ENCODE results near the gene EPB41L2.

Gene EPB41L2

GRCh38 chr6:131061041-131061750, 1.8 kb downstream of the EPB41L2 start:
- no peak for DNase-seq

- DNase-seq: no peak
Observed at GRCh38 chr6:131060311-131060710, 2.7 kb downstream of the EPB41L2 start.

- DNase-seq: no peak
Observed at GRCh38 chr6:131059486-131059885, 3.6 kb downstream of the EPB41L2 start.

- no peak for DNase-seq
Observed at GRCh38 chr6:131058236-131058635, 4.8 kb downstream of the EPB41L2 start.

GRCh38 chr6:131054392-131055250, 8.4 kb downstream of the EPB41L2 start:
- no peak for DNase-seq

- no peak for DNase-seq
Observed at GRCh38 chr6:131053546-131054240, 9.4 kb downstream of the EPB41L2 start.

GRCh38 chr6:131052181-131052580, 10.9 kb downstream of the EPB41L2 start:
- no peak for DNase-seq

GRCh38 chr6:131051341-131051740, 11.7 kb downstream of the EPB41L2 start:
- no peak for DNase-seq

GRCh38 chr6:131049608-131050007, 13.4 kb downstream of the EPB41L2 start:
- DNase-seq: no peak

GRCh38 chr6:131048933-131049515, 14.0 kb downstream of the EPB41L2 start:
- DNase-seq: no peak

GRCh38 chr6:131048459-131048858, 14.6 kb downstream of the EPB41L2 start:
- no peak for DNase-seq

GRCh38 chr6:131045139-131045538, 17.9 kb downstream of the EPB41L2 start:
- no peak for DNase-seq

- DNase-seq: no peak
Observed at GRCh38 chr6:131043902-131044447, 19.1 kb downstream of the EPB41L2 start.

- no peak for DNase-seq
Observed at GRCh38 chr6:131042664-131043063, 20.4 kb downstream of the EPB41L2 start.

GRCh38 chr6:131041814-131042213, 21.2 kb downstream of the EPB41L2 start:
- DNase-seq: no peak

- DNase-seq: no peak
Observed at GRCh38 chr6:131040866-131041265, 22.2 kb downstream of the EPB41L2 start.

GRCh38 chr6:131039345-131039680, 23.7 kb downstream of the EPB41L2 start:
- DNase-seq: no peak

GRCh38 chr6:131038597-131039344, 24.3 kb downstream of the EPB41L2 start:
- no peak for DNase-seq

GRCh38 chr6:131037194-131037897, 25.7 kb downstream of the EPB41L2 start:
- DNase-seq: no peak

- DNase-seq: no peak
Observed at GRCh38 chr6:131036601-131037000, 26.4 kb downstream of the EPB41L2 start.

- no peak for DNase-seq
Observed at GRCh38 chr6:131036143-131036542, 26.9 kb downstream of the EPB41L2 start.

GRCh38 chr6:131035582-131035981, 27.5 kb downstream of the EPB41L2 start:
- no peak for DNase-seq

Measured in NCI-H187 treated with DMSO at 0.1 percent for 48 hours (cell line).